Stromal cell of bone marrow (primary cell): ENCODE data around the gene RAB40C.

Experiments
- DNase-seq: peaks from one replicate; pipeline ENCODE4 v3.0.0-alpha.2; 2012; ENCODE audit warnings: low read depth

The RAB40C gene

DNA sequence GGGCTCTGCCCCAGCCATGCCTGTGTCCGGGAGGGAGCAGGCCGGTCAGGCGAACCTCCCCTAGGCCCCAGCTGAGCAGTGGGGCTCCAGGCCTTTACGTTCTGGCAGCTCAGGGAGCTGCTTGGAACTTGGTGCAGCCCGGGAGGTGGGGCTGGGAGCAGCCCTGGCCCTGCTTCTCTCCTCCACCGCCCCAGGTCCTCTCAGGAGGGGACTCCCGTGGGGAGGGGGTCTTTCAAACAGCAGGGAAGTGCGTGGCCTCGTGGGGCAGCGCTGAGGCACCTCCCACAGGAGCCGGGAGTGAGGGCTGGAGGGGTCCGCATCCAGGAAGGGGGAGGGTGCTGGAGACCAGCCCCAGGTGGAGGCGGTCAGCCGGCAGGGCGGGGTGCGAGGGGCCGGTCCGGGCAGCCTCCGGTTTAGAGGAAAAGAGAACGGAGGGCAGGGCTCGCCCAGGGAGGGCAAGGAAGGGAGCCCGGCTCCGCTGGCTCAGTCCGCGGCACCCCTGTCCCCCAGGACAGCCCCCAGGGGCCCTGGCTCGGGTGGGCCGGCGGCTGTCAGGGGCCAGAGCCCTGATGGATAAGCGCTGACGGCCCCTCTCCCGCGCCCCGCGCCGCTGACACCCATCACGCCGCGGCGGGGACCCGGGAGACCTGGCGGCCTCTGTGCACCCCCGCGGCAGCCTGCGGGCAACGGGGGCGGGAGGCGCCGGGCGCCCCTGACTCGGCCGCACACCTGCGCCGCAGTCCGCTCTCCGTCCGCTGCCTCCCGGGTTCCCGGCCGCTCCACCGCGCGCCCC is 30.3 kb upstream of the RAB40C start:
- no peak for DNase-seq

DNA sequence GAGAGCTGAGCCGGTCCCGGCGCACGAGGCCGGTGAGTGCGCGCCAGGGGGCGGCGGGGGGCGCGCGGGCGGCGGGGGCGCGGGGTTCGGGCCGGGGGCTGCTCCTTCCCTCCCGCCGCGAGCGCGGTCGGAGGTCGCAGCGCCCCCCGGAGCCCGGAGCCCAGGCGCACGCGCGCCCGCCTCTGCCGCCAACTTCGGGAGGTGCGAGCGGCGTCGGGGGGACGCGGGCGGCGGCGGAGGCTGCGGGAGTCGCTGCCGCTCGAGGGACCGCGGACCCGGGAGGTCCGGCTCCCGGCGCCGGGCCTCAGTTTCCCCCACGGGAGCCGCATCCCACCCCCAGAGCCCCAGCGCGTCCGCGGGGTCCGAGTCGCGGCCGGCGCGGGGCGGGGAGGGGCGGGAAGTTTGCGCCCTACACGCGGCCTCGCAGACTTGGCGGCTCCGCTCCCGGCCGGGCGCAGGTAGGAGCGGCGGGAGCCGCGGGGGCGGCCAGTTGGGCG is 29.6 kb upstream of the RAB40C start, which contains the start of gene PRR35:
PRR35 (plus strand) TSS at position 191 of the 497 bp plus-strand sequence. CDS start 2,901 bp downstream, outside the sequence.
- no peak for DNase-seq

DNA sequence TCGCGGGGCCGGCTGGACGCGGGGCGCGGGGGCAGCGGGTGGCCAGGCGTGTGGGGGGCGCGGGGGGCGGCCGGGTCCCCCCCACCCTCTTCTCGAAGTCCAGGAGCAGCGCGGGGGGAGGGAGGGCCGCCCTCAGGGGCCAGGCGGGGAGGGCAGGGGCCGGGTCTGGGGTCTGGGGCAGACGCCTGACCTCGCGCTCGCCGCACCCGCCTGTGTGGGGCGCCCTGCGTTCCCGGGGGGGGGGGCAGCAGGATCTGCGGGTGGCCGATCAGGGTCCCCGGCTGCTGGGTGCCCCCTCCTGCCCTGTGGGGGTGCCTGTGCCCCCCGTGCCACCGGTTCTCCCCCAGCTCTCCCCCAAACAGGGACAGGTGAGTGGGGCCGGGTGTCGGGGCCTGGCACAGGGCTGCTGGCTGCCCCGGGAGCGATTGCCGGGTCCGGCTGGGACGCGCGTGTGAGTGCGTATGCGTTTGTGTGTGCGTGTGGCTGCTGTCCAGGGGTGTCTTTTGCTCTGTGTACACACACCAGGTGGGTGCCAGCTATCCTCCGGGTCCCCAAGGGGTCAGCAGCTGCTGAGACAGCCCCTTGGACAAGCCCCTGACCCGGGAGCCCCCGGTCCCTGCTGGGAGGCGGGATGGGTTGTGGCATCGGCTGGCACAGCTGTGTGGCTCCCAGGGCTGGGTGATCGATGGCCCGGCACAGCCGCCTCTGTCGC is 29.0 kb upstream of the RAB40C start:
- DNase-seq, result no peak

DNA sequence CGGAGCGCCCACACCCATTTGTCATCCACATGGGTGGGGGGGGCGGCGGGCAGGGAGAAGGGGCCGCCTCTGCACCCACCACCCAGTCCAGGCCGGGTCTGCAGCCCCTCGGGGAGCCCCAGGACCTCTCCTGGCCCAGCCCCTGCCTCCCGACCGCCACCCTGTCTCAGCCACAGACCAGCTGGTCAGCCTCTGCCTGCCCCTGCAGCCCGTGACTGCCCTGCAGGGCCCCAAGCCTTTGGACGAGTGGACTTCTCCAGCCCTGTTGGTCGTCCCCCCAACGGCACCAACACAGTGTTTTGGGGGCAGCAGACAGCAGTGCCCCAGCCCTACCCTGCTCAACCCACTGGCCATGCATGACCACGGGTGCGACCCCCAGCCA is 28.5 kb upstream of the RAB40C start:
- DNase-seq, result no peak

DNA sequence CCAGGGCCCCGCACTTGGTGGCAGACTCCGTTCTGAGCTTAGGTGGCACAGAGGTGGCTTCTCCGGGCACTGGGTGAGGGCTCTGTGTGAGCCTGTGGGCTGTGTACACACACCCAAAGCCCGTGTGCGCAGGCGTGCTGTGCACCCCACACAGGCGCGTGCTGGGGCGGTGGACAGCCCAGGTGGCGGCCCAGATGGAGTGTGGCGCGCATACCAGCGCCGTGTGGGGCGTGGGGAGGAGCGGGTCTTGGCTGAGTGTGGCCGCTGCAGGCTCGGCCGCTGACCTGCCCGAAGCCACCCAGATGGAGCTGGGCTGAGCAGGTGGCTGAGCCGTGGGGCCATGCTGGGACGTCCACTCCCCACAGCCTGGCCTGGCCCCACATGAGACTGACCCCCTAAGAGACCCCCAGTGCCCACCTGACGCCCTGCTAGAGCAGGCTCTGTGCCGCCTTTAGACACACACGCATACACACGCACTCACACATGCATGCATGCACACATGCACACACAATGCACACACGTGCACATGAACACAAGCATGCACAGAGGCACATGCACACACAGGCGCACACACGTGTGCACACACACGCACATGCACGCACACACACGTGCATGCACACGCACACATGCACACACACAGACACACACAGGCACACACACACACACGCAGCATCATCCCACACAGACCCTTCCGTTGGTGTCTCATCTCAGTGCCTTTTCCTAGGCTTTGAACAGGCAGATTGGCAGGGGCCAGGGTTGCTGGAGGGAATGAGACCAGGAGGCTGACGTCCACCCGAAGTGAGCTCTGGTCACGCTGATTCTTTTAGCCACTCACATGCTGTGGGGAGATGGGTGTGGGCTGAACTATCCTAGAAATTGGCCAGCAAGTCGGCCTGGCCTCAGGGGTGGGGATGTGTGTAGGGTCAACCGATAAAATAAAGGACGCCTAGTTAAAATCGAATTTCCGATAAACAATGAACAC is 27.6 kb upstream of the RAB40C start:
- DNase-seq, result no peak

DNA sequence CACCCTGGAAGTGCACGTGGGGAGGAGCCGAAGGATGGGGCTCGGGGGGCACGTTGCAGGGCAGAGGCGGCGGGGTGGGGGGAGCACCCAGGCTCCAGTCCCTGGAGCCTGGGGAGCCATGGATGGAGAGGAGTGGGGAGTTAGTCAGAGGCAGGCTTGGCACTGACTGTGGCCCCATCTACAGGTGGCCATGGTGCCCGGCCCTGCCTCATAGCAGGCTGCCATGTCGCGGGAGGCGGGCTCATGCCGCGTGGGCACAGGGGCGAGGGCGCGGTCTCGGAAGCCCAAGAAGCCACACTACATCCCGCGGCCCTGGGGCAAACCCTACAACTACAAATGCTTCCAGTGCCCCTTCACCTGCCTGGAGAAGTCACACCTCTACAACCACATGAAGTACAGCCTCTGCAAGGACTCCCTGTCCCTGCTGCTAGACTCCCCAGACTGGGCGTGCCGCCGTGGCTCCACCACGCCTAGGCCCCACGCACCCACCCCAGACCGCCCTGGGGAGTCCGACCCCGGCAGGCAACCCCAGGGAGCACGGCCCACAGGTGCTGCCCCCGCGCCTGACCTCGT is 26.7 kb upstream of the RAB40C start:
- DNase-seq, result no peak

DNA sequence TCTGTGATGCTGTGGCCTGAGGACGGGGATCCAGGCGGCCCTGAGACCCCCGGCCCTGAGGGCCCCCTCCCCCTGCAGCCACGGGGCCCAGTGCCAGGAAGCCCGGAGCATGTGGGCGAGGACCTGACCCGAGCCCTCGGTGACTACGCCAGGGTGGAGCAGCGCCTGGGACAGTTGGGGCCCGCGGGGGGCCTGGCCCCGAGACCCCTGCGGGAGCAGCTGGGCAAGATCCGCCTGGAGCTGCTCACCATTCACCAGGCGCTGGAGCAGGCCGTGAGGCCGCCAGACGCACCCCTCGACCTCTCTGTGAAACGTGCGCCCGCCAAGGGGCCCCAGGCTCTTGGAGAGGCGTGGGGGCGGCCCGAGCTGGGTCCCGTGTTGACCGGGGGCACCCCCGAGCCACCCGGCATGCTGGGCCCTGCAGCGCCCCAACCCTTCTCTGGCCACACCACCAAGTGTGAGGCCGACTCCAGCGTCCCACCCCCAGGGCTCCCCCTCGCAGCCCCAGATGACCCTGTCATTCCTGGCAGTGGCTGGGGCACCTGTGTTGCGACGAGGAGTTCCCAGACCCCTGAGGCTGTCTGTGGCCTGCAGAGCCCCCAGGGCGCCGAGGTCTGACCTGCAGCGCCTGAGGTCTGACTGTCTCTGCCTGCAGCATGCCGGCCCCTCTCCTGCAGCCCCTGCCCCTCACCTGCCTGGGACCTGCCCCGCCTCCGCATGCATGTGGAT is 25.0 kb upstream of the RAB40C start:
- DNase-seq, result no peak

DNA sequence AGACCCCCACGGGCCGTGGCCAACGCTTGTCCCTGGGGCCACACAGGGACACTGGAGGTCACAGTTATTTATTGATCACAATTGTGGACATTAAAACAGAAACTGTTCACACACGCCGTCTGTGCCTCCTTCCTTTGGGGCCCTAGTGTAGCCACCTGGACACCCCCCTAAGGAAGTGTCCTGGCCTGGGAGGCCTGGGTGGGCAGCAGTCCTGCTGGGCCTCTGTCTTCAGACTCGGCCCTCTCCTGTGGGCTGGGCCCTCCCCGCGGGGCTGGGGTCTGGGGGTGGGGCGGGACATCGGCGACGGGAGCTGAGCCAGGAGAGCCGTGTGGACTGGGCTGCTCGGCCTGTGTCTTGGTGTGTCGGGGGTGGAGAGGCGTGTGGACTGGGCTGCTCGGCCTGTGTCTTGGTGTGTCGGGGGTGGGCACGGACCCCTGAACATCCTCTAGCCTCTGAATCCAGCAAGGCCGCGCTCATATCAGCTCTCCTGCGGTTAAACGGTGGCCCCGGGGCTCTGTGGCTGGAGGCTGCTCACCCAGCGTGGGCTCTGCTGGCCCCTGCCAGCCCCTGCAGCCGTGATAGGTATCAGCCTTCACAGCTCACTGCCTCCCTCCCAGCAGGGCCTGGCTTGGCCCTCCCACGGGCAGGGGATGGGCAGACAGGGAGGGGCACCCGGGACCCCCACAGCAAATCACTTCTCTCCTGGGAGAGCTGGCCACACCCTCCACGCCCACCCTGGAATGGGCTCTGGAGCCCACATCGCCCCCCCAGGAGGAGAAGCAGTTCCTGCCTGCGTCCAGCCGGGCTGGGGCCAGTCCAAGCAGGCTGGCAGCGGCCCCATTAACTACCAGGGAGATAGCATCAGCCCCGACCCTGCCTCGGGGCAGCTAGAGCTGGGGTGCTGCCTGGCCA is 24.2 kb upstream of the RAB40C start:
- DNase-seq, result no peak

DNA sequence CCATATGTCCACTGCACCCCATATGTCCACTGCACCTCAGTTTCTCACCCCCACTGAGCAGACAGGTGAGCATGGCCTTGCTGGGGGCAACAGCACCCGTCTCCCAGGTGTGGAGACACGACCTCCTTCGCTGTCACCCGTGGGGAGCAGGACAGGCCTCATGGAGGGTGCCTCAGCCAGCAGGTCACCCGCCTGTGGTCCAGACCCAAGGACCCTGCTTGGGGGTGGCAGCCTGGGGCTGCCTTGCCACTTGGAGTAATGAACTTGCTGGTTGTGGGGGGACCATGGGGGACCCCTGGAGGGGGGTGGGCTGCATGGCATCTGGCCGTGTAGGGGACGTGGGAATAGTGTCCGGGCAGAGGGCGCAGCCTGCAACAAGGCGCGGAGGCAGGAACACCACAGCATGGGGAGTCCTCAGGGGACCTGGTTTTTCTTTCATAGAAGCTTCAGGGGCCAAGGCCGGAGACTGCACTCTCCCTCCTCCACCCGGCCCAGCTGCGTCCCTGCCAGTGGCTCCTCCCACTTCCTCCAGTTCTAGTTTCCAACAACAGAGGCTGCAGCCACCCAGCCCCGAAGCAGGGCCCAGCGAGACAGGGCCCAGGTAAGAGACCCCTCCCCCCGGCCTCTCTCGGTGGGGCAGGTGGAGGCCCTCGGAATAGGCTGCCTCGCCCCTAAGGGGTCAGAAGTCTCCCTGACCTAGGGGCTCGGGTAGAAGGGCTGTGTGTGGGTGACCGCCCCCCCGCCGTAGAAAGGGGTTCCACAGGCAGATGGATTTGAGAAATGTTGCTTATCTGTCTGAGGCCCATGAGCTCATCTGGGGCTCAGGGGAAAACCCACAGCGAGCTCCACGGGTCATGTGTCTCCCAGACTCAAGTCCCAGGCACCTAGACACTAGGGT is 23.1 kb upstream of the RAB40C start, which contains the start of gene NHLRC4:
NHLRC4 (plus strand) TSS at position 531 of the 898 bp plus-strand sequence. CDS start 1,043 bp downstream, outside the sequence.
- DNase-seq, result no peak

DNA sequence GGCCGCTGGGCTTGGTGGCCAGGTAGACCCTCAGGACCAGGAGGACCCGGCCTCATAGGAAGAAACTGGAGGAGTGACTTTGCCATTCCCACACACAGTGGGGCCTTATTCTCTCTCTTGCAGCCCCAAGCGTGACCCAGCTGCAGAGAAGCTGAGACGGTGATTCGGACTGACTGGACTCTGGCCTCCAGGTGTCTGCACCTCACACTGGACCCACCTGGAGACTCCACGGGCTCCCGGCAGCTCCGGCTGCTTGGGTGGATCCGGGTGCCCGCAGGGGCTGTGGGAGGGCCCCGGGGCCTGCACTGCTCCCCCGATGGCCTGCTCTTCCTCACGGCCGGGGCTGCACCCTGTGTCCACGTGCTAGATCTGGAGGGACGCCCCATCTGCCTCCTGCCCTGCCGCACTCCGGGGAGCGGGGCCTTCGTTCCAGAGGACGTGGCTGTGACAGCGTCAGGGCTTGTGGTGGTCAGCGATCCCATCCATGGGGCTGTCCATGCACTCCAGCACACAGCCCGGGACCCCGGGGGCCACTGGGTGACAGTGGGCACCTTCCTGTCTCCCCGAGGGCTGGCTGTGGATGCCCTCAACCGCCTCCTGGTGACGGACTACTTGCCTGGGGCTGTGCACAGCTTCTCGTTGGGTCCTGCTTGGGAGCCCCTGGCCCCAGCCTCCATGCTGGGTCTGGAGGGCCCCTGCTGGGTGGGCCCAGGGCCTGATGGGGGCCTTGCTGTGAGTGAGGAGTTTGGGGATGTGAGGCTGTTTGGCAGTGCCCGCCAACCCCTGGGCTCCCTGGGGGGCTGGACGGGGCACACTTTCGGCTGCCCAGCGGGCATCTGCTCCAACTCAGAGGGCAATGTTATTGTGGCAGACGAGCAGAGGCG is 22.3 kb upstream of the RAB40C start:
- DNase-seq, result no peak

DNA sequence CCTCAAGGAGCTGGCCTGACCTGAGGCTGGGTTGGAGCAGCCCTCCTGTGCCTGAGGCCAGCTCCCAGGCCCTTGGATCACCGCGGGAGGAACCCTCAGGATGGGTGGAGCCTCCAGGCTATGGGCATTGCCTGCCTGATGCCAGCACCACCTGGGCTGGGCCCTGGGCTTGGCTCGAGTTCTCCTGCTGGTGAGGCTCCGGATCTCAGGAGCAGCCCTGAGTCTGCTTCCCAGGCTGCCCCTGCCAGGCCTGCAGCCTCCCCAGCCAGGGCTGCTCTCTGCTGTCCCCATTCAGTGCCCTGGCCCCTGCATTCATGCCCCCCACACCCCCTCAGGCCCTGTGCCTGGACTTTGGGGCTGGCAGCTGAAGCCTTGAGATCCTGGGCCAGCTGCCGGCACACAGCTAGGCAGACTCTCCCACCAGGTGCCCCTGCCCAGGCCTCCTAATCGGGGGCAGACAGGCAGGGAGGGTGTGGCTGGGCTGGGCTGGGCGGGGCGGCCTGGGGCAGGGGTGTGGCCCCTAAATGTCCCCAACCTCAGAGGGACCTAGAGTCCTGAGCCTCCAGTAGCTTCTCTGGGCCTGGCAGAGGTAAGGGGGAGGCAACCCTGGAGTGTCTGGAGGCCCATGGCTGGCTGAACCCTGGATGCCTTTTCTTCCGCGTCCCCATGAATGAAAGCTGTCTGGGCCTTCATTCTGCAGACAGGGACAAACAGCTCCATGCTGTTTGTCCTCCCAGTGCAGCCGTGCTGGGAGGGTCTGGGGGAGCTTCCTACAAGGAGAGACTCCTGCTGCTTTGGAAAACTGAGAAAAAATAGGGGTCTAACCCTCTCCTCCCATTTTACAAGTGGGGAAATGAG is 21.2 kb upstream of the RAB40C start:
- DNase-seq, result no peak

DNA sequence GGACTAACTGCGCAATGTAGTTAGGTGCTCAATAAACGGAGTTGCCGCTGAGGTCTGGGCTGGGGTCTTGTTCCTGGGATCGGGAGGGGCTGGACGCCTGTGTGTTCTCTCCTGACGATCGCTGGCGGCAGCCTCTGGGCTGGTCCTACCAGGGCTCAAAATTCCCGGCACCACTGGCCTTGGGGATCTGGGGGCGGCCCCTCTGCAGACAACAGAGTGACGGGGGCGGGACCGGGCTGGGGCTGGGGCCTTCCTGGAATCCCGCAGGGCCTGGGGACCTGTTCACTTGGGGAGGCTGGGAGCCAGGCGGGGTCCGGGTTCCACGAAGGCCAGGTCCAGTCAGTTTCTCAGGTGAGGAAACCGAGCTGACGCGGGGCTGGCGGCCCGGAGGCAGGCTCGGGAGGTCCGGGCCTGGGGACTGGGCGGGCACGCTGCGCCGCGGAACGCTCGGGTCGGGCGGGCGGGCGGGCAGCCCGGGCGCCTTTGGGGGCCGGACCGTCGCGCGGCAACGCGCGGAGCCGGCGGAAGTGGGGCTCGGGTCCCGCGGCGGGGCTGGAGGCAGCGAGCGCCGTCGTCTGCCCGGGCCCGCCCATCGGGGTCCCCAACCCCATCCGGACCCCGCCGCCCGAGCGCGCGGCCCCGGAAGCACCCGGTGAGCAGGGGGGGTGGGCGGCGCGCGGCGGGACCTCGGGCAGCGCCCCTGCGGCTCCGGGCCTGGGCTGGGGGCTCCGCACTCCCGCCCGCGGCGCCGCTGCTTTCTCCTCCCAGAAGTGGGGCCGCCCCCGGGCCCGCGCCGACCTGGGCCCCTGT is 20.2 kb upstream of the RAB40C start, which contains the start of gene PIGQ:
PIGQ (plus strand) TSS at position 524 of the 810 bp plus-strand sequence. CDS start 4,107 bp downstream, outside the sequence.
- no peak for DNase-seq

DNA sequence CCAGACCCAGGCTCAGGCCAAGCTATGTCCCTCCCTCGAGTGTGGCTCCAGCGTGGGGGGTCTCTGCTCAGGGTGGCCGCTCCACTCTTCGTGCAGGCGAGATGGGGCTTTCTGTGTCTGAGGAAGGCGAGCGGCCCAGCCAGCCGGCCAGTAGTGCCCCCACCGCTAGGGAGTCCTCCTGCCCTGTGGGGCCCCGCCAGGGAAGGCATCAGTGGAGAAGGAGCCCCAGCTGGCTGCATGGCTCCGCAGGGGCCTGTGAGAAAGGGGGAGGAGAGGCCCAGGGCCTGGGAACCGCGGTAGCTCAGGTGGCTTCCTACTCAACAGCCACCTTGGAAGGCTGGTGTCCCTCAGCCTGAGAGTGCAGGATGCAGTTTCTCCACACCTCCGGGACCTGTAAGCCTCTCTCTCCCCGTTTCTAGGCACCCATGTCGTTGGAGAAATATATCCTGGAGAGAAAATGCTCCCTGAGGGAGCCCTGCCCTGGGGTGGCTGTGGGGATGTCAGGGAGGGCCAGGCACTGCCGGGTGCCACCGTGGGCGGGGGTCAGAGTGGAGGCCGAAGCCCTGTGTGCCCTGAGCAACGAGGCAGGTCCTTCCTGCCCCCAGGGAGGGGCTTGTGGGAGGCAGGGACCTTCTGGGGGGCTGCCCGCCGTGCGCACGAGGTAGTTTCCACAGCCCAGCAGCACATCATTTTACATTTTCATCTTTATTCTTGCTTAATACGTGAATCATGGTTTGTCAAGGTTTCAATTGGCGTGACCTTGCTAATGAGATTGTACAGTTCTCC is 16.8 kb upstream of the RAB40C start:
- no peak for DNase-seq

DNA sequence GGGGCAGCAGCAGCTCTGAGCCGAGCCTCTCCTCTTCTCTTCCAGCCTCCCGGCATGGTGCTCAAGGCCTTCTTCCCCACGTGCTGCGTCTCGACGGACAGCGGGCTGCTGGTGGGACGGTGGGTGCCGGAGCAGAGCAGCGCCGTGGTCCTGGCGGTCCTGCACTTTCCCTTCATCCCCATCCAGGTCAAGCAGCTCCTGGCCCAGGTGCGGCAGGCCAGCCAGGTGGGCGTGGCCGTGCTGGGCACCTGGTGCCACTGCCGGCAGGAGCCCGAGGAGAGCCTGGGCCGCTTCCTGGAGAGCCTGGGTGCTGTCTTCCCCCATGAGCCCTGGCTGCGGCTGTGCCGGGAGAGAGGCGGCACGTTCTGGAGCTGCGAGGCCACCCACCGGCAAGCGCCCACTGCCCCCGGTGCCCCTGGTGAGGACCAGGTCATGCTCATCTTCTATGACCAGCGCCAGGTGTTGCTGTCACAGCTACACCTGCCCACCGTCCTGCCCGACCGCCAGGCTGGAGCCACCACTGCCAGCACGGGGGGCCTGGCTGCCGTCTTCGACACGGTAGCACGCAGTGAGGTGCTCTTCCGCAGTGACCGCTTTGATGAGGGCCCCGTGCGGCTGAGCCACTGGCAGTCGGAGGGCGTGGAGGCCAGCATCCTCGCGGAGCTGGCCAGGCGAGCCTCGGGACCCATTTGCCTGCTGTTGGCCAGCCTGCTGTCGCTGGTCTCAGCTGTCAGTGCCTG is 15.7 kb upstream of the RAB40C start:
- DNase-seq, result no peak
